Stimulated activated memory B cell treated with anti-CD40 and anti-IgM and Interleukin-4, amounts not matched to agents 10 μg/mL and 1 μg/mL and 100 μg/mL, for 72 hours (primary cell): ENCODE data around the gene SULT4A1.
"Not testable (repeated sequence)": the region's sequence is repeated elsewhere in the genome, so short reads cannot be mapped to it uniquely, and the experiment has no call there.

Experiments used
- ATAC-seq: fragments of 150-1000 bp; cut with Tn5 transposase; 2 replicates; pipeline ENCODE4 v1.10.0; 2021
- H3K27ac Mint-ChIP-seq: one replicate; pipeline ENCODE4 v1.8.0; 2022; ENCODE audit warnings: mild to moderate bottlenecking, mixed read lengths
- H3K27me3 Mint-ChIP-seq: one replicate; pipeline ENCODE4 v1.8.0; 2022; ENCODE audit warnings: mixed read lengths
- H3K36me3 Mint-ChIP-seq: one replicate; pipeline ENCODE4 v1.8.0; 2022; ENCODE audit warnings: mixed read lengths
- H3K4me1 Mint-ChIP-seq: one replicate; pipeline ENCODE4 v1.8.0; 2022; ENCODE audit warnings: mixed read lengths
- H3K4me3 Mint-ChIP-seq: one replicate; pipeline ENCODE4 v1.8.0; 2022; ENCODE audit warnings: mild to moderate bottlenecking, moderate library complexity, mixed read lengths
- H3K9me3 Mint-ChIP-seq: one replicate; pipeline ENCODE4 v1.8.0; 2022; ENCODE audit warnings: mixed read lengths

Gene SULT4A1, protein sequence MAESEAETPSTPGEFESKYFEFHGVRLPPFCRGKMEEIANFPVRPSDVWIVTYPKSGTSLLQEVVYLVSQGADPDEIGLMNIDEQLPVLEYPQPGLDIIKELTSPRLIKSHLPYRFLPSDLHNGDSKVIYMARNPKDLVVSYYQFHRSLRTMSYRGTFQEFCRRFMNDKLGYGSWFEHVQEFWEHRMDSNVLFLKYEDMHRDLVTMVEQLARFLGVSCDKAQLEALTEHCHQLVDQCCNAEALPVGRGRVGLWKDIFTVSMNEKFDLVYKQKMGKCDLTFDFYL

DNA sequence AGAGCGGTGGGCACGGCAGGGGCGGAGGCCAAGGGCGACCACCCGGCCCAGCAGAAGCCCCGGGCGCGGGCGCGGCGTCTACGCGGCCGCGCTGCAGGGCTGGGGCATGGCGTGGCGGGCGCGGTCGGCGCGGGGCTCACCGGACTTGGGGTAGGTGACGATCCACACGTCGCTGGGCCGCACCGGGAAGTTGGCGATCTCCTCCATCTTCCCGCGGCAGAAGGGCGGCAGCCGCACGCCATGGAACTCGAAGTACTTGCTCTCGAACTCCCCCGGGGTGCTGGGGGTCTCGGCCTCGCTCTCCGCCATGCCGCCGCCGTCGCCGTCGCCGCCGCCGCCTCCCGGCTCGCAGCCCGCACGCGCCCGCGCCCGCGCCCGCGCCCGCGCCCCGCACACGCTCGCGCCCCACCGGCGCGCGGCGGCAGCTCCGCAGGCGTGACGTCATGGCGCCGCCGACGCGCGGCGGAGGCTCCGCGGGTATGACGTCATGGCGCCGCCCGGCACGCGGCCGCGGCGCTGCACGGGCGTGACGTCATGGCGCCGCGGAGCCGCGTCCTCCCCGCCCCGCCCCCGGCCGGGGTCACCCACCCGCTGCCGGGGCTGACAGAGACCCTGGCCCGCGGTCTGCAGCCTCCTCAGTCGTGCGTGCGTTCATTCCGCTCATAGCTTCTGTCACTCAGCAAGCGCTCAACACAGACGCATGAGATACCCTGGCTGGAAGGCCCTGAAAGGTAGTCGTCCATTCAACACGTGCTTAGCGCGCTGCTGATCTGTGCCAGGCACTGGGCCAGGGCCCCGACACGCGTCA is at the start of gene SULT4A1:
SULT4A1 (minus strand) TSS at position 440 of the 808 bp plus-strand sequence; CDS start at position 309, 131 bp downstream.
- Mint-ChIP-seq H3K27ac (no peak within 1 kb of the TSS), H3K4me1 (no peaks in the 10 kb centered on the region), H3K4me3 (no peak within 1 kb of the TSS), H3K9me3 (no peaks in the 10 kb centered on the region), H3K36me3 (no peaks in the 10 kb centered on the region), H3K27me3 (peaks cover 83% of the 10 kb centered on the region)
- ATAC-seq: no peak

DNA sequence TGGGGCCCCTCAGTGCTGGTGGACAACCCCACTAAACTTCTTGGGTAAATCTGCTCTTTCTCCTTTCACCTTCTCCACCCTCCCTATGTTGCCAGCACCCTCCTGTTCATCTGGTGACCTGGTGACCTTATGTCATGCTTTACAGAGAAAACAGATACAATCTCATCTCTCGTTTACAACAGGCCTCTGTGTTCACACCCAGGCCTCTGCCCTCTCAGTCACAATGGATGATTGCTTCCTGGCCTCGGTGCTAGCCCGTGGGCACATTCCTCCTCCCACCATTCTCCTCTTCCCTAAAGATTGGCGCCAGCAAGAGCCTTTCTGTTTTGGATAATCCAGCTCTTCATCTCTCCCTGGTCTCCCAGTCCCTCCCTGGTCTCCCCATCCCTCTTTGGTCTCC is 49.0 kb upstream of the SULT4A1 start:
- ATAC-seq: no peak
- H3K4me1 Mint-ChIP-seq: peaks cover 5% of the 10 kb centered on the region

DNA sequence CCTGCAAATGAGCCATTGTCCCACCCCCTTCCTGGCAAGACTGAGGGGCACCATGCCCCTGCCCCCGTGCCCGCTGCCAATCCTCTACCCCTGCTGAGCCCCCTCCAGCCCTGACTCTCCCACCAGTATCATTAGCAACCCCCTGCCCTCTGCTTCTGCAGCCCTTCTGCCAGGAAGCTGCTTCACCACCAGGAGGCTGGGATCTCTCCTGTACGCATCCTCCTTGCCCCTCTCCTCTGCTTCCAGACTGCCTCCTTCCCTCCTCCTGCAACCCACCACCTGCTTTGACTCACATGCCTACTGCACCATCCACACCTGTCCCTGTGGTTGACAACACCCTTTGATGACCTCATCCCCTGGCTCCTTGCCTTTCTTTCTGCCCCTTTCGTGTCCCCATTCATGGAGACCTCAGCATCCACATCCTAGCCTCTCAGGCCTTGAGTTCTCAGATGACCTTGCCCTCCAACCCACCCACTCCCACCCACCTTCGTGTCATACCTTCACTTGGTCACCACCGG is 47.9 kb upstream of the SULT4A1 start:
- Mint-ChIP-seq H3K27me3 (peaks cover 32% of the 10 kb centered on the region), H3K4me3 (no peak overlapping the region), H3K27ac (no peak overlapping the region), H3K36me3 (no peaks in the 10 kb centered on the region), H3K9me3 (peaks cover 4% of the 10 kb centered on the region), H3K4me1 (peaks cover 5% of the 10 kb centered on the region)
- ATAC-seq: peak; percentile 18

More for the DNA sequence above, 49.0 kb upstream of the SULT4A1 start:
- H3K27me3 Mint-ChIP-seq: peaks cover 27% of the 10 kb centered on the region
- no peak overlapping the region for H3K4me3 Mint-ChIP-seq
- peaks cover 4% of the 10 kb centered on the region for H3K9me3 Mint-ChIP-seq
- no peaks in the 10 kb centered on the region for H3K36me3 Mint-ChIP-seq
- no peak overlapping the region for H3K27ac Mint-ChIP-seq

DNA sequence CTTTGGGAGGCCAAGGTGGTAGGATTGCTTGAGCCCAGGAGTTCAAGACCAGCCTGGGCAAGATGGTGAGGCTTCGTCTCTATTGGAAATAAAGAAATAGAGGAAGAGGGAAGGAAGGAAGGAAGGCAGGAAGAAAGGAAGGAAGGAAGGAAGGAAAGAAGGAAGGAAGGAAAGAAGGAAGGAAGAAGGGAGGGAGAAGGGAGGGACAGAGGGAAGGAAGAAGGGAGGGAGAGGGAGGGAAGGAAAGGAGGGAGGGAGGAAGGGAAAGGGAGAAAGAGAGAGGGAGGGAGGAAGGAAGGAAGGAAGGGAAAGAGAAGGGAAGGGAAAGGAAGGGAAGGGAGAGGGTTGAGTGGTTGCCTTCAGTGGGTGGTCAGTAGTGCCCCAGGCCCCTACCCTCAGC is 47.4 kb upstream of the SULT4A1 start:
- Mint-ChIP-seq H3K36me3 (no peaks in the 10 kb centered on the region), H3K9me3 (peaks cover 4% of the 10 kb centered on the region)
- no peak for ATAC-seq

DNA sequence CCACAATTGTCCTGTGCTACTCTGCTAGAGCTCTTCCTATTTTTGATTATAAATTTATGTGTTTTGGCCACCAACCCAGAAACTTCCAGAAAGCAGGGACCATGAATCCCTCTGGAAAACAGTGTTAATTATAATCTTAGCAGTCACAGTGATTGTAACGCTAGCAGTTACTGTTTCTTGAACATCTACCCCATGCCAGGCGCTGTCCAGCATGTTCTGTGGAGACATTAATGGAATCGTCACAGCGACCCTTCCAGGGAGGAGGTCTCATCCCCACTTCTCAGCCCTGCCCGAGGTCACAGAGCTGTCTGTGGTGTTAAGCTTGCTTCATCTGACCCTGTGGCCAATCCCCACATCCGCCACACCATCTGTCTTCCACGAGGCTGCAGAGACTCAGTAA is 43.4 kb upstream of the SULT4A1 start:
- Mint-ChIP-seq H3K4me1 (no peaks in the 10 kb centered on the region), H3K9me3 (no peaks in the 10 kb centered on the region), H3K36me3 (no peaks in the 10 kb centered on the region), H3K27me3 (peaks cover 56% of the 10 kb centered on the region), H3K27ac (no peak overlapping the region), H3K4me3 (no peak overlapping the region)
- ATAC-seq: no peak

More for the DNA sequence above, 47.4 kb upstream of the SULT4A1 start:
- no peak overlapping the region for H3K27ac Mint-ChIP-seq
- H3K4me1 Mint-ChIP-seq: peaks cover 5% of the 10 kb centered on the region
- peaks cover 36% of the 10 kb centered on the region for H3K27me3 Mint-ChIP-seq
- no peak overlapping the region for H3K4me3 Mint-ChIP-seq

DNA sequence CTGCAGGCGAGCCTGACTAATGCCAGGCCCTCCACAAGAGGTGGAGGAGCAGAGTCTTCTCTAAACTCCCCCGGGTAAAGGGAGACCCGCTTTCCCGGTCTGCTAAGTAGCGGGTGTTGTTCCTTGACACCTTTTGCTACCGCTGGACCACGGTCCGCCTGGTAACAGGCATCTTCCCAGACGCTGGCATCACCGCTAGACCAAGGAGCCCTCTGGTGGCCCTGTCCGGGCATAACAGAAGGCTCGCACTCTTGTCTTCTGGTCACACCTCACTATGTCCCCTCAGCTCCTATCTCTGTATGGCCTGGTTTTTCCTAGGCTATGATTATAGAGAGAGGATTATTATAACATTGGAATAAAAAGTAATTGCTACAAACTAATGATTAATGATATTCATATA is 42.1 kb upstream of the SULT4A1 start:
- H3K27me3 Mint-ChIP-seq: peaks cover 50% of the 10 kb centered on the region
- H3K9me3 Mint-ChIP-seq, H3K36me3 Mint-ChIP-seq, H3K27ac Mint-ChIP-seq, H3K4me1 Mint-ChIP-seq, H3K4me3 Mint-ChIP-seq, ATAC-seq: not testable (repeated sequence)

DNA sequence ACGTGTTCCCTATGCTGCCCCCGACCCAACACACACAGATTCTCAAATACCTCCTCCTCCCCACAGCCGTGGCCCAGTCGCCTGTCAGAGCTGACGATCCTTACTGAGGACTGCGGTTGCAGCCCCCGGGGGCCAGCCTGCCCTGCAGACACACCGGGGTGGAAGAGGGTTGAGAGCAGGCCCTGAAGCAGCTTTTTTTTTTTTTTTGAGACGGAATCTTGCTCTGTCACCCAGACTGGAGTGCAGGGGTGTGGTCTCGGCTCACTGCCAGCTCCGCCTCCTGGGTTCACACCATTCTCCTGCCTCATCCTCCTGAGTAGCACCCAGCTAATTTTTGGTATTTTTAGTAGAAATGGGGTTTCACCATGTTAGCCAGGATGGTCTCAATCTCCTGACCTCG is 40.7 kb upstream of the SULT4A1 start:
- peaks cover 50% of the 10 kb centered on the region for H3K27me3 Mint-ChIP-seq
- H3K9me3 Mint-ChIP-seq, H3K4me3 Mint-ChIP-seq, H3K36me3 Mint-ChIP-seq, ATAC-seq, H3K27ac Mint-ChIP-seq, H3K4me1 Mint-ChIP-seq: not testable (repeated sequence)

DNA sequence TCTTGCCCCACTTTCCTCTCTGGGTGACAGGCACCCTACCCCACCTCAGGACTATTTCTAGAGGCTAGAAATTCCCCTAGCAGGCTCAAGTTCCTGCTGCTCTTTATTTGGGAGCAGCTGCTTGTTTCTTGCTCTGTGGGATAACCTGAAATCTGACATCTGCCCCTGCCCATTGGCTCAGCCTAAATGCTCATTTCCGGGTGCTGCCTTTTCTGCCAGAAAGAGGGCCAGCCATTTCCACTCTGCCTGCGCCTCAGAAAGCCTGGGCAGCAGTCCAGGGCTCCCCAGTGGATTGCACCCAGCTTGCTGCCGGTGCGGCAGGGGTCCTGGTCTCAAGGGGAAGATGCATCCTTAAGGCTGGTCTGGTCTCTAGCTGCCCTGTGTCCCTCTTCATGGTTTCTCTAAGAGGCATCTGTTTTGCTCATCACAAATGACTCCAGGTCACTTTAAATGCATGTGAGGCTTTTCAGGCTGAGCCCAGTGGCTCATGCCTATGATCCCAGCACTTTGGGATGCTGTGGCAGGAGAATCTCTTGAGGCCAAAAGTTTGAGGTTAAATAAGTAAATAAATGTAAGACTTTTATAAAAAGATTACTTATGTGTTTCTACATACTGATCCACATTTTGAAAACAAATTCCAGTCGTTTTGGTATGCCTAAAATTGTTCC is 39.8 kb upstream of the SULT4A1 start:
- Mint-ChIP-seq H3K27me3 (peaks cover 50% of the 10 kb centered on the region), H3K9me3 (no peaks in the 10 kb centered on the region), H3K27ac (no peak overlapping the region), H3K4me1 (no peaks in the 10 kb centered on the region), H3K36me3 (no peaks in the 10 kb centered on the region), H3K4me3 (no peak overlapping the region)
- no peak for ATAC-seq

DNA sequence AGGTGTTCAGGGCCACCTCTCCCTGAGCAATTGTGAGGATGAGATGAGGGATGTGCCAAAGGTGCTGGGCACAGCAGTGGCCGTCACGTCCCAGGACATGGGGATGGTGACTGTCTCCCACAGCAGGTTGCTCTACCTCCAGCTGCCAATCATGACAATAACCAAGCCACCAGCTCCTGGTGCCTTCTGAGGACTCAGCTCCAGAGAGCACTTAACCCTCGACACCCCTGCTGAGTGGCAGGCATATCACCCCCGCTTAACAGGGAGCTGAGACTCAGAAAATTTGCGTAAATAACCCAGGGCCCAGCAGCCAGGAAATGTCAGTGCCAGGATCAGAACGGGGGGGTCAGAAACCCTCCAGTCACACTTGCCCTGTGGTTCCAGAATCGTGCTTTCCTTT is 37.9 kb upstream of the SULT4A1 start:
- Mint-ChIP-seq H3K27ac (no peak overlapping the region), H3K27me3 (peaks cover 56% of the 10 kb centered on the region), H3K9me3 (no peaks in the 10 kb centered on the region), H3K4me3 (no peak overlapping the region), H3K36me3 (no peaks in the 10 kb centered on the region), H3K4me1 (no peaks in the 10 kb centered on the region)
- ATAC-seq: no peak

DNA sequence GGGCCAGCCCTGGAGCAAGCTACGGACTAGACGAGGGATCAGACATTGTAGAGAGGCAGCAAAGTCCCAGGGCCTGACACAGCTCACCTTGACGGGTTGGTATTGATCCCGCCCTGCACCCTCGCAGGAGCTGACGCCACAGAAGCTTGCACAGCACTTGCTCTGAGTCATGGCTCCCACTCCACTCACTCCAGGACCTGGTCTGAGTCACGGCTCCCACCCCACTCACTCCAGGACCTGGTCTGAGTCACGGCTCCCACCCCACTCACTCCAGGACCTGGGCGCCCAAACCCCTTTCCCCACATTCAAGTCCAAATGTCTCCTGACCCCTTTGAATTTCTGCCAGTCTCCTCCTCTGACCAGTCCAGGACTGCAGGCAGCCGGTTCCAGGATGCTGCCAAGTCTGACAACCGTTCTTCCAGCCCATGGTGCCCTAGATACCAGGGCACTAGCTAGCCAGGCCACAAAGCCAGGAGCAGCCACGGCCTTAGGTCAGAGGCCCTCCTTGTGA is 35.5 kb upstream of the SULT4A1 start:
- peak; percentile 4 for ATAC-seq
- peaks cover 57% of the 10 kb centered on the region for H3K27me3 Mint-ChIP-seq
- no peaks in the 10 kb centered on the region for H3K9me3 Mint-ChIP-seq
- no peak overlapping the region for H3K4me3 Mint-ChIP-seq
- H3K27ac Mint-ChIP-seq: no peak overlapping the region
- no peaks in the 10 kb centered on the region for H3K4me1 Mint-ChIP-seq
- no peaks in the 10 kb centered on the region for H3K36me3 Mint-ChIP-seq

DNA sequence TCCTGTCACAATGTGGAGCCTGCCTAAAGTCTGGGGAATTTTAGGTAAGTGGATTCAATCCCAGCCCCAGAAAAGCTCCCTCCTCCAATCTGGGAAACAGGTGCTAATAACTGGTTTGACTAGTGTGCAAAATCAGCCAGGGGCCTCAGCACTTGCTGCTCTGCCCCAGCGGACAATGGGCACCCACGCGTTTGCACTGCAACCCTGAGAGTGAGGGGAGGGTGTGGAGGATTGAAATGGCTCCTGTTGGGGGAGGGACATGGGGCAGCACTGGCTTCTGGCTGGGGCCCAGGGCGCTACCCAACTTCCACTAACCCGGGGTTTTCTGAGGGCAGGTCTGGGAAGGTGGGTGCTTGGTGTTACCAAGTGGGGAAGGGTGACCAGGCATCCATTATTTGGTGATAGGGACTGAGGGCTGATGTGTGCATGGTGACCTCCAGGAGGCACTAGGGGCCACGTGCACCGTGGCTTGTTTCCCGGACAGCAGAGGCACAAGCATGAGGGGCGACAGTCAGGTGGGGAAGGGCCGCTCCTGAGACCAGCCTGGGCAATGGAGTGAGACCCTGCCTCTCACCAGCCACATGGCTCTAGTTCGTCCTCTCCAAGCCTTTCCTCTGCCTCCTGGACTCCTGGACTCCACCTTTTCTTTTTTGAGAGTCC is 33.8 kb upstream of the SULT4A1 start:
- no peak for ATAC-seq
- no peak overlapping the region for H3K4me3 Mint-ChIP-seq
- H3K27me3 Mint-ChIP-seq: peaks cover 57% of the 10 kb centered on the region
- no peaks in the 10 kb centered on the region for H3K4me1 Mint-ChIP-seq
- H3K27ac Mint-ChIP-seq: no peak overlapping the region
- no peaks in the 10 kb centered on the region for H3K36me3 Mint-ChIP-seq
- H3K9me3 Mint-ChIP-seq: no peaks in the 10 kb centered on the region

DNA sequence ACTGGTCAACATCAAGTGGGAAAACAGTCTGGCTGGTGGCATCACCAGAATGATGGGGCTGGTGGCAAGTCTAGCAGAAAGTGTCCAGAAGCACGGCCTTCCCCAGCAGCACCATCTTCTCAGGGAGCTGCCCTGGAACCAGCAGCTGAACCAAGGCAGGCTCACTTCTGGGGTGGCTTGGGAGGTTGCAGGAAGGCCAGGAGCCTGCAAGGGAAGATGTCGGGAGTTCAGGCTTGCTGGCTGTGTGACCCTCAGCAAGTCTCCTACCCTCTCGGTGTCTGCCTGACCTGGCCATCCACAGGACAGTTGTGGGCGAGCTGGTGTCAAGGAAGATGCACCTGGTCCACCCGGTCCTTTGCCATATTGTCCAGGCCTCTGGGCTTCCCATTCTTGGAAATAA is 31.8 kb upstream of the SULT4A1 start:
- no peaks in the 10 kb centered on the region for H3K36me3 Mint-ChIP-seq
- no peaks in the 10 kb centered on the region for H3K4me1 Mint-ChIP-seq
- no peak overlapping the region for H3K4me3 Mint-ChIP-seq
- H3K27me3 Mint-ChIP-seq: peaks cover 65% of the 10 kb centered on the region
- ATAC-seq: no peak
- H3K27ac Mint-ChIP-seq: no peak overlapping the region
- H3K9me3 Mint-ChIP-seq: no peaks in the 10 kb centered on the region

DNA sequence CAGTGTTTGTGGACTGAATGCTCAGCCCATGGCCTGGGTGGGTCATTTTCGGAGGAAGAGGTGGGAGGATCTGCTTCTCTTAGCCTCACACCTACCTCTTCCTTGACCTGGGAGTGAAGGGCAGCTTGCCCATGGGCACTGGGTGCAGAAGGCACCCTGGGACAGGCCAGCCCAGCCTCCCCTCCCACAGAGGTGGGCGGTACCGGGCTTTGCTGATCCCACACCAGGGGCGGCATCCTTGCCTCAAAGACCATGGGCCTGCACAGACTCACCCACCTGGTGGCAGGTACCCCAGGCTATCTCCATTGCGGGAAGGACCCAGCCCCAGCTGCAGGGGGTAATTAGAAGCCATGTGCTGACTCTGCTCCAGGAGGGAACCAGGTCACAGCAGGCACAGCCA is 31.0 kb upstream of the SULT4A1 start:
- no peak overlapping the region for H3K27ac Mint-ChIP-seq
- H3K4me3 Mint-ChIP-seq: no peak overlapping the region
- H3K36me3 Mint-ChIP-seq: no peaks in the 10 kb centered on the region
- ATAC-seq: no peak
- peaks cover 73% of the 10 kb centered on the region for H3K27me3 Mint-ChIP-seq
- H3K9me3 Mint-ChIP-seq: no peaks in the 10 kb centered on the region
- H3K4me1 Mint-ChIP-seq: no peaks in the 10 kb centered on the region

DNA sequence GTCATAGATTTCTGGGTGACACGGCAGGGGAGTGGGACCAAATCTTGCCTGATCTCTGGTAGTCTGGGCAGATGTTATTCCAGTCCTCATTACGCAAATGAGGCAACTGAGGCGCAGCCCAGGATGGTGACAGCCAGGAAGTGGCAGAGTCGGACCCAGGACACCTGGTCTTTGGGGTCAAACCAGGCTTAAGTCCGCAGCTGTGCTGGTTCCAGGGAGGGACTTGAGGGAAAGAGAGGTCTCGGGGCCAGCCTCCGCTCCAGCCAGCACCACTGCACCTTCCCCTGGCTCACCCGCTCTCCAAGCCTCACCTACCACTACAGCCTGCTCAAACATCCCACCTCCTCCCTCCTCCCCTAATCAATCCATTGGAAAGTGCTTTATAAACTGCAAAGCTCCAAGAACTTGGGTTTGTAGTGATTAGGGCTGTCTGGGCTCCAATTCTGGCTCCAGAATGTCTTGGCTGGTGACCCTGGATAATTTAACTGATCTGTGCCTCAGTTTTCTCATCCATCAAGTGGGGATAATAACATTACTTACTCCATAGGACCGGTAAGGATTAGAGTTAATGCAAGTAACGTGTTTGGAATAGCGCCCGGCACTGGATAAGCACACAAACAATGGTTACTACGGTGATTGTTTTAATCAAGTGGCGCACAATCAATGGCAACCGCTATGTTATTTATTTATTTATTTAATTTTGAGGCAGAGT is 30.0 kb upstream of the SULT4A1 start:
- Mint-ChIP-seq H3K36me3 (no peaks in the 10 kb centered on the region), H3K27ac (no peak overlapping the region), H3K27me3 (peaks cover 83% of the 10 kb centered on the region), H3K4me1 (no peaks in the 10 kb centered on the region), H3K4me3 (no peak overlapping the region), H3K9me3 (no peaks in the 10 kb centered on the region)
- ATAC-seq: no peak
